BE2C (cell line): ENCODE data around the gene PPP2R5B.
"Not testable (repeated sequence)": the region's sequence is repeated elsewhere in the genome, so short reads cannot be mapped to it uniquely, and the experiment has no call there.

Experiments
- DNase-seq: peaks from one replicate; pipeline ENCODE4 v3.0.0-alpha.2; 2020
- H3K27me3 ChIP-seq: fragments of 250-450 bp; sonication (Bioruptor Pico); 2 replicates; pipeline ENCODE4 v1.5.1; 2020; ENCODE audit warnings: mild to moderate bottlenecking
- H3K36me3 ChIP-seq: fragments of 250-450 bp; sonication (Bioruptor Pico); 2 replicates; pipeline ENCODE4 v1.5.1; 2020; ENCODE audit warnings: mild to moderate bottlenecking
- H3K4me1 ChIP-seq: fragments of 250-450 bp; sonication (Bioruptor Pico); 2 replicates; pipeline ENCODE4 v1.5.1; 2020
- H3K4me3 ChIP-seq: 2 replicates; pipeline ENCODE4 v1.5.1; 2011; ENCODE audit warnings: low read depth, low read length
- H3K9me3 ChIP-seq: fragments of 250-450 bp; sonication (Bioruptor Pico); 2 replicates; pipeline ENCODE4 v1.5.1; 2020
- TF ChIP-seq, protein P1 (sequence below): IDR thresholded peaks from 2 replicates; pipeline ENCODE4 v1.5.1; 2012; ENCODE audit warnings: mild to moderate bottlenecking, low read depth, low read length

PPP2R5B gene

DNA sequence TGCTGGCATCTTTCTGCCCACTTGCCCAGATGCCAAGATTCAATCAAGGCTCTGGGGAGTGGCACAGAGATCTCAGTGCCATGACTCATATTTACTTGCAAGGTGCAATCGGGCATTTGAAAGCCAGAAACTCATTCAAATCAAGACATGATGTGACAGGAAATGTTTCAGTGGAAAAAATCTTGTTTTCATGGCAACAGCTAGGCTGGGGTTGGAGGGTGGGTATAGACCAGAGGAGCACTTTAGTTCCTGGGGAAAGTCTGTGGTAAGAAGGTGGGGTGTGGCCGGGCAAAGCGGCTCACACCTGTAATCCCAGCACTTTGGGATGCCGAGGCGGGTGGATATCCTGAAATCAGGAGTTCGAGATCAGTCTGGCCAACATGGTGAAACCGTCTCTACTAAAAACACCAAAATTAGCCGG, 46.3 kb downstream of the PPP2R5B start:
- H3K27me3 ChIP-seq: no peaks in the 10 kb centered on the region
- H3K4me1 ChIP-seq: no peaks in the 10 kb centered on the region
- H3K36me3 ChIP-seq: no peaks in the 10 kb centered on the region
- DNase-seq: no peak
- H3K9me3 ChIP-seq: no peaks in the 10 kb centered on the region
- no peak overlapping the region for H3K4me3 ChIP-seq
- TF ChIP-seq, protein P1, sequence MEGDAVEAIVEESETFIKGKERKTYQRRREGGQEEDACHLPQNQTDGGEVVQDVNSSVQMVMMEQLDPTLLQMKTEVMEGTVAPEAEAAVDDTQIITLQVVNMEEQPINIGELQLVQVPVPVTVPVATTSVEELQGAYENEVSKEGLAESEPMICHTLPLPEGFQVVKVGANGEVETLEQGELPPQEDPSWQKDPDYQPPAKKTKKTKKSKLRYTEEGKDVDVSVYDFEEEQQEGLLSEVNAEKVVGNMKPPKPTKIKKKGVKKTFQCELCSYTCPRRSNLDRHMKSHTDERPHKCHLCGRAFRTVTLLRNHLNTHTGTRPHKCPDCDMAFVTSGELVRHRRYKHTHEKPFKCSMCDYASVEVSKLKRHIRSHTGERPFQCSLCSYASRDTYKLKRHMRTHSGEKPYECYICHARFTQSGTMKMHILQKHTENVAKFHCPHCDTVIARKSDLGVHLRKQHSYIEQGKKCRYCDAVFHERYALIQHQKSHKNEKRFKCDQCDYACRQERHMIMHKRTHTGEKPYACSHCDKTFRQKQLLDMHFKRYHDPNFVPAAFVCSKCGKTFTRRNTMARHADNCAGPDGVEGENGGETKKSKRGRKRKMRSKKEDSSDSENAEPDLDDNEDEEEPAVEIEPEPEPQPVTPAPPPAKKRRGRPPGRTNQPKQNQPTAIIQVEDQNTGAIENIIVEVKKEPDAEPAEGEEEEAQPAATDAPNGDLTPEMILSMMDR: no peak

DNA sequence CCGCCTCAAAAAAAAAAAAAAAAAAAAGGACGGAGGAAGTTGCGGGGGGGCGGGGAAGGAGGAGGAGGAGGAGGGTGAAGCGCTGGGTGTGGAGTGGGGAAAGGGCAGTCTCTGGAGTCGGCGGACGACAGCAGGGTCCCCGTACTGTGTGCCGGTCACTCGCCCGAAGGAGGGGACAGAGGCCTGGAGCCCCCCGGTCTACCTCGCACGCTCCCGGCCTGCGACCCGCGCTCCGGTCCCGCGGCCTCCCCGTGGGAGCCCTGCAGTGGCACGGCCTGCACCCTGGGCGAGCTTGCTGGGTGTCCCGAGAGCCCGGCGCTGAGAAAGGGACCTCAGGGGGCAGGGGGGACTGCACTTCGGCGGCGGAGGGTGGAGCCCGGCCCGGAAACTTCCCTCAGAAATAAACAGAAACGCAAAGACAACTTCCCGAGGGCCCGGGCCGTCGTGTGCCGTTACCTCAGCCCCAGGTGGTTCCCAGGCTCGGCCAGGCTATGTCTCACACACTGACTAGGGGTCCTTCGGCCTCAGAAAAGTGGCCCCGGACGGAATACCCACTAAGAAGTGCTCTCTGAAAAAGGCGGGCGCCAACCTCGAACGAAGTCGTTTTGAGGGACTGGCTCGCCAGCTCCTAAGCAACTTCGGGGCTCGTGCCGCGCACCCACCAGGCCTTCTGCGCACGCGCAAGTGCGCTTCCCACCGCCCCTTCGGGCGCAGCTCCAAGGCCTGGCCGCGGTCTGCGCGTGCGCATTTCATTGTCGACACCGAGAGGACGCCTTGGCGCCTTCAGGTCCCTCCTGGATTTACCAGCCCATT, 47.1 kb downstream of the PPP2R5B start, which contains the start of gene MAJIN:
Gene MAJIN (minus strand): TSS at position 688 of the 813 bp plus-strand sequence. CDS start 12,703 bp downstream, outside the sequence.
- no peak for DNase-seq
- no peaks in the 10 kb centered on the region for H3K27me3 ChIP-seq
- TF ChIP-seq, protein P1: no peak
- no peaks in the 10 kb centered on the region for H3K9me3 ChIP-seq
- H3K36me3 ChIP-seq: no peaks in the 10 kb centered on the region
- H3K4me3 ChIP-seq: no peak within 1 kb of the TSS
- no peaks in the 10 kb centered on the region for H3K4me1 ChIP-seq

GRCh38 chr11:64974124-64974523, 49.6 kb downstream of the PPP2R5B start:
- Histone ChIP-seq H3K4me1 (no peaks in the 10 kb centered on the region), H3K36me3 (no peaks in the 10 kb centered on the region), H3K27me3 (no peaks in the 10 kb centered on the region), H3K4me3 (no peak overlapping the region), H3K9me3 (no peaks in the 10 kb centered on the region)
- TF ChIP-seq, protein P1: no peak
- no peak for DNase-seq

DNA sequence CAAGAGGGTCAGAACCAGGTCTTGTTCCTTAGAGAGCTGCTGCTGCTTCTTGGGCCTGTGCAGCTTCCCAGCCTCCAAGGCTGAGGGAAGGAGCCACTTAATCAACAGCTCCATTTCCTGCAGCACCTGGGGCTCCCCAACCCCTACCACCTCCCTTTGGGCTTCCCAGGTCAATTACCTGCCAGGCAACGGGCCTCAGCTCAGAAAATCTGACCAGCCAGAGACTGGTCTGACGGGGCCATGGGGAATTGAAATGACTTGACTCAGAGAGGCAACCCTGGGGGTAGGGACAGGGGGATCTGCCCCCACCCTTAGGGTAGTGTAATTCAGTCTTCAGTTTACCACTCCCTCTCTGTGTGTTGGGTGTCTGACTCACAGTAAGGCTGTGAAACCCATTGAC, 52.2 kb downstream of the PPP2R5B start:
- Histone ChIP-seq H3K9me3 (no peaks in the 10 kb centered on the region), H3K27me3 (no peaks in the 10 kb centered on the region), H3K36me3 (no peaks in the 10 kb centered on the region), H3K4me3 (no peak overlapping the region), H3K4me1 (no peaks in the 10 kb centered on the region)
- DNase-seq: no peak
- TF ChIP-seq, protein P1: no peak

GRCh38 chr11:64983339-64983738, 58.9 kb downstream of the PPP2R5B start:
- DNase-seq, H3K9me3 ChIP-seq, H3K27me3 ChIP-seq, H3K36me3 ChIP-seq, H3K4me3 ChIP-seq, H3K4me1 ChIP-seq: not testable (repeated sequence)
